Measurements from ENCODE around the gene EREG.

The EREG gene

GRCh38 chr4:74318276-74318675 is 46.7 kb upstream of the EREG start:
- no peak overlapping the region for H3K4me3 ChIP-seq (ENCODE audit: low read length)
- H3K27ac ChIP-seq (ENCODE audit: low read length) = no peak overlapping the region
- no peaks in the 10 kb centered on the region for H3K79me2 ChIP-seq (ENCODE audit: low read length)
- TF ChIP-seq EZH2phosphoT487 (IDR thresholded peaks at IDR 0.05; ENCODE audit: low read depth) = no peak
- TF ChIP-seq CTCF (IDR thresholded peaks at IDR 0.05; ENCODE audit: low read depth, low read length) = no peak
- H3K27me3 ChIP-seq (ENCODE audit: low read depth, low read length) = peaks cover 12% of the 10 kb centered on the region
- H3K4me2 ChIP-seq (ENCODE audit: low read length) = no peak overlapping the region
- H3K9ac ChIP-seq (ENCODE audit: low read length) = no peak overlapping the region
- H2AFZ ChIP-seq (ENCODE audit: low read depth, low read length) = no peak overlapping the region
- H3K36me3 ChIP-seq (replicated peaks; ENCODE audit: low read depth, low read length) = no peaks in the 10 kb centered on the region
- H3K4me1 ChIP-seq (ENCODE audit: low read length) = peaks cover 5% of the 10 kb centered on the region
- no peaks in the 10 kb centered on the region for H3K9me3 ChIP-seq (ENCODE audit: insufficient read depth, low read length)
- no peaks in the 10 kb centered on the region for H4K20me1 ChIP-seq (ENCODE audit: insufficient read depth, low read length)

DNA sequence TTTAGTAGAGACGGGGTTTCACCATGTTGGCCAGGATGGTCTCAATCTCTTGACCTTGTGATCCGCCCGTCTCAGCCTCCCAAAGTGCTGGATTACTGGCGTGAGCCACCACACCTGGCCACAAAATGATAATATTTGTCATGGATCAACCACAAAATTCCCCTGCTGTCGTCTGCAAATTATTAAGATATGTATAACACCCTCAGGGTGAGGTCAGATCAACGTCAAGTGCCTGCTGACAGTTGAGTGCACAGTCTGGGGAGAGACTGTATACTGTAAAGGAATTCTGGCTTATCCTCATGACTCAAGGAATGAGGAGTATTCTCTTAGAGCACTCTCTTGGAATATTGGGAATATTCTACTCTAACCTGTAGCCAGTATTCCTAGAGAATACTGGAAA is 45.5 kb upstream of the EREG start:
- Histone ChIP-seq H3K79me2 (ENCODE audit: low read length) (no peaks in the 10 kb centered on the region), H3K4me3 (ENCODE audit: low read length) (no peak overlapping the region), H3K36me3 (replicated peaks; ENCODE audit: low read depth, low read length) (no peaks in the 10 kb centered on the region), H3K9ac (ENCODE audit: low read length) (no peak overlapping the region), H3K27ac (ENCODE audit: low read length) (no peak overlapping the region), H3K4me2 (ENCODE audit: low read length) (no peak overlapping the region), H3K4me1 (ENCODE audit: low read length) (peaks cover 5% of the 10 kb centered on the region), H3K27me3 (ENCODE audit: low read depth, low read length) (peaks cover 24% of the 10 kb centered on the region), H4K20me1 (ENCODE audit: insufficient read depth, low read length) (no peaks in the 10 kb centered on the region), H3K9me3 (ENCODE audit: insufficient read depth, low read length) (no peaks in the 10 kb centered on the region), H2AFZ (ENCODE audit: low read depth, low read length) (no peak overlapping the region)
- TF ChIP-seq CTCF (IDR thresholded peaks at IDR 0.05; ENCODE audit: low read depth, low read length) = no peak
- TF ChIP-seq EZH2phosphoT487 (IDR thresholded peaks at IDR 0.05; ENCODE audit: low read depth) = no peak

DNA sequence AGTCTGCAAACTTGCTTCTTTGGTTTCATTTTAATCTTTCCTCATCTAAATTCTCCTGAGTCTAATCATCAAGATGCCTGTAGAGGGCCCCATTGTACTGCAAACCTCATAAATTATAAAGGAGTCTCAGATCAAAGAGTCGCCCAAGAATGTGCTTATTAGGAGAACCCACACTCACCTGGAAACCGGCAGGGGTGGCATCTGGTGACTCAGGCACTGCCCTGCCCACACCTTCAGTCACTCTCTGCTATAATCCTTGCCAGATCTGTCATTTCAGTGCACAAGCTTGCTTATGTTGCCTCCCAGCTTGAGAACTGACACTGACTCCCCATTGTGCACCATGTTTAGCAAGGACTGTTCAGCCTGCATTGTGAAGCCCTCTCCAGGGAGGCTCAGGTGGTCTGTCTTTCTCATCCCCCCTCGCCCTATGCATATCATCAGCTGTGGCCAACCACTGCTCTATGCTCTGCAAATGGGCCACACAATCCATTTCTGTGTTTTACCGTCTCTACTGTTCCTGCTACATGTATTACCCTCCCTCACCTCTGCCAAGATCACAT is 44.3 kb upstream of the EREG start:
- peak overlapping the region; percentile 52 for H3K4me3 ChIP-seq (ENCODE audit: low read length)
- peaks cover 30% of the 10 kb centered on the region for H3K27me3 ChIP-seq (ENCODE audit: low read depth, low read length)
- TF ChIP-seq EZH2phosphoT487 (IDR thresholded peaks at IDR 0.05; ENCODE audit: low read depth) (no peak), CTCF (IDR thresholded peaks at IDR 0.05; ENCODE audit: low read depth, low read length) (peak; percentile 79)
- no peaks in the 10 kb centered on the region for H3K36me3 ChIP-seq (replicated peaks; ENCODE audit: low read depth, low read length)
- no peaks in the 10 kb centered on the region for H4K20me1 ChIP-seq (ENCODE audit: insufficient read depth, low read length)
- peaks cover 5% of the 10 kb centered on the region for H3K4me1 ChIP-seq (ENCODE audit: low read length)
- H2AFZ ChIP-seq (ENCODE audit: low read depth, low read length) = peak overlapping the region; percentile 82
- peak overlapping the region; percentile 63 for H3K4me2 ChIP-seq (ENCODE audit: low read length)
- no peak overlapping the region for H3K27ac ChIP-seq (ENCODE audit: low read length)
- no peaks in the 10 kb centered on the region for H3K79me2 ChIP-seq (ENCODE audit: low read length)
- H3K9ac ChIP-seq (ENCODE audit: low read length) = no peak overlapping the region; the same call in 1 of the 2 replicates
- H3K9me3 ChIP-seq (ENCODE audit: insufficient read depth, low read length) = no peaks in the 10 kb centered on the region

DNA sequence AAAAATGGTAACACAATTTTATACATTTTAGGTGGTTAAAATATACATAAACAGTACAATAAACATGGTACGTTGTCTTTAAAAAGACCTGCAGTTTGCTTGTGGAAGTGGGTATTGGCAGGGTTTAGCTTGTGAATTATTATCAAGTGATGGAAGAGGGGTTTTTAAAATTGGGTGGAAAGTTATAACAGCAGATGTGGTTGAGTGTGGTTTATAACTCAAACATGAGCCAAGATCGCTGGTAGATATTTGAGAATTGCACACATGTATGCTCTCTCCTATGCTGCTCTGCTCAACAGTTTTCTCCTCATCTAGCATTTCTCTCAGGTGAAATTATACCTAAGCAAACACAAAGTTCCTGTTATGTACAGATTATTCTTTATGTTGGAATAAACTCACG is 42.6 kb upstream of the EREG start:
- Histone ChIP-seq H3K4me2 (ENCODE audit: low read length) (no peak overlapping the region), H3K36me3 (replicated peaks; ENCODE audit: low read depth, low read length) (no peaks in the 10 kb centered on the region), H2AFZ (ENCODE audit: low read depth, low read length) (no peak overlapping the region), H3K4me1 (ENCODE audit: low read length) (peaks cover 5% of the 10 kb centered on the region), H4K20me1 (ENCODE audit: insufficient read depth, low read length) (no peaks in the 10 kb centered on the region), H3K4me3 (ENCODE audit: low read length) (no peak overlapping the region), H3K79me2 (ENCODE audit: low read length) (no peaks in the 10 kb centered on the region), H3K27ac (ENCODE audit: low read length) (no peak overlapping the region), H3K27me3 (ENCODE audit: low read depth, low read length) (peaks cover 30% of the 10 kb centered on the region), H3K9me3 (ENCODE audit: insufficient read depth, low read length) (no peaks in the 10 kb centered on the region), H3K9ac (ENCODE audit: low read length) (no peak overlapping the region)
- TF ChIP-seq CTCF (IDR thresholded peaks at IDR 0.05; ENCODE audit: low read depth, low read length) (no peak), EZH2phosphoT487 (IDR thresholded peaks at IDR 0.05; ENCODE audit: low read depth) (no peak)
